HG03354 (cell line): Measurements from ENCODE around the gene HLA-DPA1.
A peak's percentile ranks its signal among the peaks of the same experiment; 100 is the strongest.
"Not testable (repeated sequence)": the region's sequence is repeated elsewhere in the genome, so short reads cannot be mapped to it uniquely, and the experiment has no call there.

ENCODE experiments used
- ATAC-seq: cut with Tn5 transposase; IDR thresholded peaks from one replicate; pipeline ENCODE4 v1.9.1; 2021; ENCODE audit warnings: mild to moderate bottlenecking; ENCODE audit not compliant: unreplicated experiment, poor library complexity, severe bottlenecking

Gene HLA-DPA1

GRCh38 chr6:33069021-33069738 lies 4.3 kb downstream of the HLA-DPA1 start:
- ATAC-seq = no peak

- ATAC-seq = no peak
These were observed 6.4 kb downstream of the HLA-DPA1 start for GRCh38 chr6:33066917-33067521.

GRCh38 chr6:33065312-33065711 lies 8.1 kb downstream of the HLA-DPA1 start:
- ATAC-seq = no peak

- no peak for ATAC-seq
These were observed 8.7 kb downstream of the HLA-DPA1 start for GRCh38 chr6:33064723-33065122.

GRCh38 chr6:33063435-33063834 lies 10.0 kb downstream of the HLA-DPA1 start:
- not testable (repeated sequence) for ATAC-seq

- ATAC-seq = peak; percentile 55
These were observed 11.5 kb downstream of the HLA-DPA1 start for GRCh38 chr6:33061987-33062386.

GRCh38 chr6:33057222-33058150 lies 16.0 kb downstream of the HLA-DPA1 start:
- ATAC-seq = no peak

- ATAC-seq = no peak
These were observed 20.2 kb downstream of the HLA-DPA1 start for GRCh38 chr6:33053230-33053629.

GRCh38 chr6:33052627-33053026 lies 20.8 kb downstream of the HLA-DPA1 start:
- no peak for ATAC-seq

GRCh38 chr6:33050014-33050810 lies 23.2 kb downstream of the HLA-DPA1 start:
- ATAC-seq = no peak

- ATAC-seq = no peak
These were observed 24.0 kb downstream of the HLA-DPA1 start for GRCh38 chr6:33049323-33050013.

- ATAC-seq = no peak
These were observed 33.3 kb downstream of the HLA-DPA1 start for GRCh38 chr6:33040157-33040556.

- no peak for ATAC-seq
These were observed 36.9 kb downstream of the HLA-DPA1 start for GRCh38 chr6:33036535-33036934.

GRCh38 chr6:33034554-33034953 lies 38.9 kb downstream of the HLA-DPA1 start:
- ATAC-seq = no peak

GRCh38 chr6:33030245-33030644 lies 43.2 kb downstream of the HLA-DPA1 start:
- no peak for ATAC-seq

GRCh38 chr6:33029328-33030184 lies 43.9 kb downstream of the HLA-DPA1 start:
- peak; percentile 67 for ATAC-seq

GRCh38 chr6:33028220-33028849 lies 45.1 kb downstream of the HLA-DPA1 start:
- ATAC-seq = no peak

GRCh38 chr6:33024521-33024920 lies 48.9 kb downstream of the HLA-DPA1 start:
- ATAC-seq = no peak
